SK-N-SH (cell line): Measurements from ENCODE around the gene CORT. TPM values are rescaled to one million over a fixed set of nuclear protein-coding genes. Genes with fewer than 3 reads are reported as not detected.

ENCODE experiments used
- CTCF ChIA-PET: fragments of 300-600, 350-600 bp; formaldehyde crosslinking; extraction: SDS; loops from one replicate; lab custom pipeline; 2021; lab: Yijun Ruan, JAX
- POLR2A ChIA-PET: fragments of 350-600 bp; sonication (Branson Sonifier 250); formaldehyde crosslinking; extraction: SDS; loops from one replicate; lab custom pipeline; 2020; ENCODE audit warnings: antibody characterized with exemption, inconsistent platforms; lab: Yijun Ruan, JAX
- DNase-seq: peaks from one replicate; pipeline ENCODE4 v3.0.0; 2012
- H2AFZ ChIP-seq: fragments of 200-600 bp; sonication (generic); 2 replicates; pipeline ENCODE4 v1.8.1; 2016; ENCODE audit warnings: antibody characterized with exemption, mild to moderate bottlenecking, low read depth
- H3F3A ChIP-seq: fragments of 200-600 bp; sonication (generic); replicated peaks from 2 replicates; pipeline ENCODE3; 2016; ENCODE audit warnings: antibody characterized with exemption, mild to moderate bottlenecking; ENCODE audit not compliant: insufficient read depth
- H3K27ac ChIP-seq, 2 experiments: fragments of 200-500 bp in 1 of 2; fragments of 200-600 bp in 1 of 2; sonication (Bioruptor generic) in 1 of 2; sonication (generic), shearing (Covaris generic) in 1 of 2; 2 replicates each; pipeline versions ENCODE4 v1.5.1 to v1.6.1; 2014 to 2016; ENCODE audit warnings: low read depth in 2 of 2, inconsistent platforms in 1 of 2, low read length in 1 of 2, mild to moderate bottlenecking in 1 of 2, mixed read lengths in 1 of 2
- H3K27me3 ChIP-seq: fragments of 200-600 bp; sonication (generic), shearing (Covaris generic); 2 replicates; pipeline ENCODE4 v1.6.1; 2016; ENCODE audit warnings: mixed run types; ENCODE audit not compliant: insufficient read depth
- H3K36me3 ChIP-seq, 2 experiments: fragments of 200-500 bp in 1 of 2; fragments of 200-600 bp in 1 of 2; sonication (Bioruptor generic) in 1 of 2; sonication (generic) in 1 of 2; replicated peaks in 1 of 2; 2 replicates each; pipeline versions ENCODE3 to v1.5.1; 2014 to 2016; ENCODE audit warnings: low read length in 1 of 2, mild to moderate bottlenecking in 1 of 2; ENCODE audit not compliant: insufficient read depth in 2 of 2, control insufficient read depth in 1 of 2
- H3K4me1 ChIP-seq, 2 experiments: fragments of 200-500 bp in 1 of 2; fragments of 200-600 bp in 1 of 2; sonication (Bioruptor generic) in 1 of 2; sonication (generic), shearing (Covaris generic) in 1 of 2; 2 replicates each; pipeline versions ENCODE4 v1.5.1 to v1.6.1; 2014 to 2016; ENCODE audit warnings: low read depth in 1 of 2, low read length in 1 of 2, mixed run types in 1 of 2; ENCODE audit not compliant: insufficient read depth in 2 of 2, control insufficient read depth in 1 of 2
- H3K4me2 ChIP-seq: fragments of 200-600 bp; sonication (generic), shearing (Covaris generic); 2 replicates; pipeline ENCODE4 v1.6.1; 2017; ENCODE audit warnings: mixed run types
- H3K4me3 ChIP-seq, 2 experiments: fragments of 200-500 bp in 1 of 2; fragments of 200-600 bp in 1 of 2; sonication (Bioruptor generic) in 1 of 2; sonication (generic), shearing (Covaris generic) in 1 of 2; 2 replicates each; pipeline versions ENCODE4 v1.5.1 to v1.8.1; 2014 to 2016; ENCODE audit warnings: low read depth in 2 of 2, inconsistent platforms in 1 of 2, low read length in 1 of 2, mild to moderate bottlenecking in 1 of 2, mixed read lengths in 1 of 2, moderate library complexity in 1 of 2
- H3K79me2 ChIP-seq: fragments of 200-600 bp; sonication (generic); 2 replicates; pipeline ENCODE4 v1.8.1; 2017; ENCODE audit warnings: mild to moderate bottlenecking; ENCODE audit not compliant: insufficient read depth
- H3K9ac ChIP-seq: fragments of 200-600 bp; sonication (generic); 2 replicates; pipeline ENCODE4 v1.6.1; 2017; ENCODE audit warnings: mixed run types
- H3K9me2 ChIP-seq: fragments of 200-600 bp; sonication (generic); 2 replicates; pipeline ENCODE4 v1.6.1; 2017; ENCODE audit warnings: mixed run types
- H3K9me3 ChIP-seq: fragments of 200-600 bp; sonication (generic); 2 replicates; pipeline ENCODE4 v1.6.1; 2017; ENCODE audit warnings: mixed run types, mild to moderate bottlenecking, moderate library complexity
- H4K20me1 ChIP-seq: fragments of 200-600 bp; sonication (generic); 2 replicates; pipeline ENCODE4 v1.6.1; 2017; ENCODE audit warnings: mild to moderate bottlenecking, mixed run types; ENCODE audit not compliant: insufficient read depth
- ELF1 ChIP-seq: IDR thresholded peaks from 2 replicates; pipeline ENCODE4 v1.4.0; 2012
- FOSL2 ChIP-seq: IDR thresholded peaks from 2 replicates; pipeline ENCODE4 v1.4.0; 2012; ENCODE audit warnings: low read depth, mild to moderate bottlenecking, moderate library complexity, borderline replicate concordance
- GABPA ChIP-seq: IDR thresholded peaks from 2 replicates; pipeline ENCODE4 v1.4.0; 2012; ENCODE audit warnings: low read depth, mild to moderate bottlenecking
- IRF3 ChIP-seq: fragments of 150-350 bp; IDR thresholded peaks from 2 replicates; pipeline ENCODE4 v1.6.1; 2016; ENCODE audit warnings: mild to moderate bottlenecking, low read depth, low read length
- MEF2A ChIP-seq: IDR thresholded peaks from 2 replicates; pipeline ENCODE4 v1.4.0; 2012; ENCODE audit warnings: low read depth, borderline replicate concordance
- MXI1 ChIP-seq: IDR thresholded peaks from 2 replicates; pipeline ENCODE4 v1.6.1; 2012; ENCODE audit warnings: mild to moderate bottlenecking, low read depth, low read length, improper control_type of control experiment
- NFIC ChIP-seq: IDR thresholded peaks from 2 replicates; pipeline ENCODE4 v1.4.0; 2012; ENCODE audit warnings: borderline replicate concordance
- RCOR1 ChIP-seq: fragments of 150-350 bp; IDR thresholded peaks from 2 replicates; pipeline ENCODE4 v1.6.1; 2017; ENCODE audit warnings: antibody characterized with exemption, low read length
- TCF12 ChIP-seq: IDR thresholded peaks from 2 replicates; pipeline ENCODE4 v1.4.0; 2012
- WGBS: methylation state at CpG from one replicate; pipeline ENCODE4 v1.1.6; 2017; ENCODE audit warnings: low lambda C conversion rate; 5-methylcytosine and 5-hydroxymethylcytosine counted together
- polyA plus RNA-seq, 3 experiments: library from polyadenylated mRNA; depleted of rRNA; stranded (reverse); fragments of >200 nt; gene quantifications; 2 replicates each; pipeline ENCODE4 v1.2.3, GENCODE V29; 2012
- TF ChIP-seq, protein P1 (sequence below): fragments of 150-350 bp; IDR thresholded peaks from 2 replicates; pipeline ENCODE4 v1.6.1; 2017; ENCODE audit warnings: antibody characterized with exemption, low read length, low read depth, borderline replicate concordance
- TF ChIP-seq, protein P2 (sequence below): IDR thresholded peaks from 2 replicates; pipeline ENCODE4 v1.6.1; 2012; ENCODE audit warnings: mild to moderate bottlenecking, low read depth, low read length, moderate library complexity
- TF ChIP-seq, protein P3 (sequence below): IDR thresholded peaks from 2 replicates; pipeline ENCODE4 v1.4.0; 2012; ENCODE audit warnings: low read depth, borderline replicate concordance
- TF ChIP-seq, protein P4 (sequence below): fragments of 200-600 bp; sonication (generic); IDR thresholded peaks from 2 replicates; pipeline ENCODE4 v1.6.1; 2017; ENCODE audit warnings: antibody characterized with exemption, mild to moderate bottlenecking, moderate library complexity

The CORT gene
- polyA plus RNA-seq, 1 of the 3 experiments (the other 2 are of a cell fraction) = 0.26 TPM

DNA sequence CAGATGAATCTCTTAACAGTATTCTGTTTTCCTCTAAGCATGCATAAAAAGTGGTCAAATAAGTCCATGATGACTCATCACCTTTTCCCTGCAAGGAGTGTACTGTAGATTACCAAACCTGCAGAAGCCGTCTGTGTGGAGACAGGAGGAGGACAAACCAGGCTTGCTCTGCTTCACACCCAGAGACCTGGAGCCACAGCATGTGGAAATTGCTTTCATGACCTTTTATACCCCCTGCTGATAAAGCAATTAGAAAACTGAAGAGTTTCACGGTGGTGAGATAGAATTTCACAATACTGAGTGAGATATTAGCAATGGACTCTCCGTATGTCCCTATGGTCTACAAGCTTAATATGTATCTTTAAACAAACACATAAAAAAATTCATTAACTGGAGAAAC, 9.4 kb downstream of the CORT start (continued):
- TF ChIP-seq, protein P1, sequence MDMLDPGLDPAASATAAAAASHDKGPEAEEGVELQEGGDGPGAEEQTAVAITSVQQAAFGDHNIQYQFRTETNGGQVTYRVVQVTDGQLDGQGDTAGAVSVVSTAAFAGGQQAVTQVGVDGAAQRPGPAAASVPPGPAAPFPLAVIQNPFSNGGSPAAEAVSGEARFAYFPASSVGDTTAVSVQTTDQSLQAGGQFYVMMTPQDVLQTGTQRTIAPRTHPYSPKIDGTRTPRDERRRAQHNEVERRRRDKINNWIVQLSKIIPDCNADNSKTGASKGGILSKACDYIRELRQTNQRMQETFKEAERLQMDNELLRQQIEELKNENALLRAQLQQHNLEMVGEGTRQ = no peak
- TF ChIP-seq, protein P2, sequence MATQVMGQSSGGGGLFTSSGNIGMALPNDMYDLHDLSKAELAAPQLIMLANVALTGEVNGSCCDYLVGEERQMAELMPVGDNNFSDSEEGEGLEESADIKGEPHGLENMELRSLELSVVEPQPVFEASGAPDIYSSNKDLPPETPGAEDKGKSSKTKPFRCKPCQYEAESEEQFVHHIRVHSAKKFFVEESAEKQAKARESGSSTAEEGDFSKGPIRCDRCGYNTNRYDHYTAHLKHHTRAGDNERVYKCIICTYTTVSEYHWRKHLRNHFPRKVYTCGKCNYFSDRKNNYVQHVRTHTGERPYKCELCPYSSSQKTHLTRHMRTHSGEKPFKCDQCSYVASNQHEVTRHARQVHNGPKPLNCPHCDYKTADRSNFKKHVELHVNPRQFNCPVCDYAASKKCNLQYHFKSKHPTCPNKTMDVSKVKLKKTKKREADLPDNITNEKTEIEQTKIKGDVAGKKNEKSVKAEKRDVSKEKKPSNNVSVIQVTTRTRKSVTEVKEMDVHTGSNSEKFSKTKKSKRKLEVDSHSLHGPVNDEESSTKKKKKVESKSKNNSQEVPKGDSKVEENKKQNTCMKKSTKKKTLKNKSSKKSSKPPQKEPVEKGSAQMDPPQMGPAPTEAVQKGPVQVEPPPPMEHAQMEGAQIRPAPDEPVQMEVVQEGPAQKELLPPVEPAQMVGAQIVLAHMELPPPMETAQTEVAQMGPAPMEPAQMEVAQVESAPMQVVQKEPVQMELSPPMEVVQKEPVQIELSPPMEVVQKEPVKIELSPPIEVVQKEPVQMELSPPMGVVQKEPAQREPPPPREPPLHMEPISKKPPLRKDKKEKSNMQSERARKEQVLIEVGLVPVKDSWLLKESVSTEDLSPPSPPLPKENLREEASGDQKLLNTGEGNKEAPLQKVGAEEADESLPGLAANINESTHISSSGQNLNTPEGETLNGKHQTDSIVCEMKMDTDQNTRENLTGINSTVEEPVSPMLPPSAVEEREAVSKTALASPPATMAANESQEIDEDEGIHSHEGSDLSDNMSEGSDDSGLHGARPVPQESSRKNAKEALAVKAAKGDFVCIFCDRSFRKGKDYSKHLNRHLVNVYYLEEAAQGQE = no peak
- TF ChIP-seq FOSL2 = peak; percentile 72; the same call in 1 of the 2 replicates
- no peak for TF ChIP-seq MXI1

- ChIA-PET POLR2A (no interaction called here), CTCF (no interaction called here)
- peaks cover 5% of the 10 kb centered on the region for H3F3A ChIP-seq
- DNase-seq = no peak
- no peak overlapping the region for H2AFZ ChIP-seq
- no peaks in the 10 kb centered on the region; the same call in 1 of the 2 replicates for H4K20me1 ChIP-seq
- no peak overlapping the region for H3K27ac ChIP-seq
- peaks cover 30 to 33% of the 10 kb centered on the region in 2 experiments for H3K36me3 ChIP-seq
- peaks cover 23% of the 10 kb centered on the region; the same call in 1 of the 2 replicates for H3K79me2 ChIP-seq
- H3K4me1 ChIP-seq = peaks cover 7 to 8% of the 10 kb centered on the region in 2 experiments; a peak in 2 of 4 replicates
- no peak overlapping the region for H3K4me3 ChIP-seq
- WGBS = 97% methylated on average over 2 of the region's 2 CpGs
- H3K9me2 ChIP-seq = no peaks in the 10 kb centered on the region
- TF ChIP-seq ELF1 = no peak
- TF ChIP-seq NFIC = no peak
- TF ChIP-seq, protein P3, sequence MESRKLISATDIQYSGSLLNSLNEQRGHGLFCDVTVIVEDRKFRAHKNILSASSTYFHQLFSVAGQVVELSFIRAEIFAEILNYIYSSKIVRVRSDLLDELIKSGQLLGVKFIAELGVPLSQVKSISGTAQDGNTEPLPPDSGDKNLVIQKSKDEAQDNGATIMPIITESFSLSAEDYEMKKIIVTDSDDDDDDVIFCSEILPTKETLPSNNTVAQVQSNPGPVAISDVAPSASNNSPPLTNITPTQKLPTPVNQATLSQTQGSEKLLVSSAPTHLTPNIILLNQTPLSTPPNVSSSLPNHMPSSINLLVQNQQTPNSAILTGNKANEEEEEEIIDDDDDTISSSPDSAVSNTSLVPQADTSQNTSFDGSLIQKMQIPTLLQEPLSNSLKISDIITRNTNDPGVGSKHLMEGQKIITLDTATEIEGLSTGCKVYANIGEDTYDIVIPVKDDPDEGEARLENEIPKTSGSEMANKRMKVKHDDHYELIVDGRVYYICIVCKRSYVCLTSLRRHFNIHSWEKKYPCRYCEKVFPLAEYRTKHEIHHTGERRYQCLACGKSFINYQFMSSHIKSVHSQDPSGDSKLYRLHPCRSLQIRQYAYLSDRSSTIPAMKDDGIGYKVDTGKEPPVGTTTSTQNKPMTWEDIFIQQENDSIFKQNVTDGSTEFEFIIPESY = no peak
- no peak for TF ChIP-seq MEF2A
- no peak for TF ChIP-seq GABPA
- TF ChIP-seq IRF3 = no peak
- TF ChIP-seq, protein P1 = no peak
- TF ChIP-seq TCF12 = no peak
- TF ChIP-seq, protein P2 = no peak
- TF ChIP-seq, protein P4, sequence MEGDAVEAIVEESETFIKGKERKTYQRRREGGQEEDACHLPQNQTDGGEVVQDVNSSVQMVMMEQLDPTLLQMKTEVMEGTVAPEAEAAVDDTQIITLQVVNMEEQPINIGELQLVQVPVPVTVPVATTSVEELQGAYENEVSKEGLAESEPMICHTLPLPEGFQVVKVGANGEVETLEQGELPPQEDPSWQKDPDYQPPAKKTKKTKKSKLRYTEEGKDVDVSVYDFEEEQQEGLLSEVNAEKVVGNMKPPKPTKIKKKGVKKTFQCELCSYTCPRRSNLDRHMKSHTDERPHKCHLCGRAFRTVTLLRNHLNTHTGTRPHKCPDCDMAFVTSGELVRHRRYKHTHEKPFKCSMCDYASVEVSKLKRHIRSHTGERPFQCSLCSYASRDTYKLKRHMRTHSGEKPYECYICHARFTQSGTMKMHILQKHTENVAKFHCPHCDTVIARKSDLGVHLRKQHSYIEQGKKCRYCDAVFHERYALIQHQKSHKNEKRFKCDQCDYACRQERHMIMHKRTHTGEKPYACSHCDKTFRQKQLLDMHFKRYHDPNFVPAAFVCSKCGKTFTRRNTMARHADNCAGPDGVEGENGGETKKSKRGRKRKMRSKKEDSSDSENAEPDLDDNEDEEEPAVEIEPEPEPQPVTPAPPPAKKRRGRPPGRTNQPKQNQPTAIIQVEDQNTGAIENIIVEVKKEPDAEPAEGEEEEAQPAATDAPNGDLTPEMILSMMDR = no peak
- no peak for TF ChIP-seq RCOR1
- no peak overlapping the region for H3K4me2 ChIP-seq
- H3K9ac ChIP-seq = no peak overlapping the region
- H3K27me3 ChIP-seq = no peaks in the 10 kb centered on the region
- H3K9me3 ChIP-seq = no peaks in the 10 kb centered on the region
These were observed 17.2 kb downstream of the CORT start for GRCh38 chr1:10467078-10467477.
